Skeletal muscle satellite cell (primary cell): ENCODE measurements around the gene TMEM59L.

Source experiments
- H3K27me3 ChIP-seq: 2 replicates; pipeline ENCODE4 v1.7.0; 2013; ENCODE audit warnings: low read length; ENCODE audit not compliant: control insufficient read depth, insufficient read depth
- H3K36me3 ChIP-seq: 2 replicates; pipeline ENCODE4 v1.7.0; 2013; ENCODE audit warnings: mild to moderate bottlenecking, control low read depth, low read length; ENCODE audit not compliant: insufficient read depth
- H3K4me1 ChIP-seq: 2 replicates; pipeline ENCODE4 v1.7.0; 2013; ENCODE audit warnings: low read length; ENCODE audit not compliant: control insufficient read depth, insufficient read depth
- H3K4me2 ChIP-seq: 2 replicates; pipeline ENCODE4 v1.7.0; 2013; ENCODE audit warnings: mild to moderate bottlenecking, low read length
- H3K4me3 ChIP-seq: 2 replicates; pipeline ENCODE4 v1.7.0; 2013; ENCODE audit warnings: low read length
- H3K9ac ChIP-seq: 2 replicates; pipeline ENCODE4 v1.7.0; 2013; ENCODE audit warnings: mild to moderate bottlenecking, low read depth, low read length, moderate library complexity
- H3K9me3 ChIP-seq: replicated peaks from 2 replicates; pipeline ENCODE4 v1.7.0; 2013; ENCODE audit warnings: mild to moderate bottlenecking, control low read depth, low read length

The TMEM59L gene

DNA sequence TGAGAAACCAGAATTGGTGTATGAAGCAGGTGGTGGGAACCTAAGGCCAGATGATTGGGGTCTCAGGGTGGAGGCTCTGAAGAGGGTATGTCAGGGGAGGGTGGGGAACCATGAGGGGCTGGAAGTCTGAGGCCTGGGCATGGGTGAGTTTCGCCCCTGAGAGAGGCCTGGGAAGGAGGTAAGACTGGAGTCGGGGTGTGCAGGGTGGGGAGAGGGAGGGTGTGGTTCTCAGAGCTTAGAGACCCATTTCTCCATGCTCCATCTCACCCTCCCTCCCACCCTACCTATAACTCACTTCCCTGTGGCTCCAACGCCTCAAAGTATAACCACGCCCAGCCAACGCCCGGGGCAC lies 23.1 kb downstream of the TMEM59L start:
- Histone ChIP-seq H3K27me3 (no peaks in the 10 kb centered on the region), H3K9me3 (no peaks in the 10 kb centered on the region), H3K4me2 (no peak overlapping the region), H3K4me1 (no peaks in the 10 kb centered on the region), H3K36me3 (no peaks in the 10 kb centered on the region), H3K4me3 (no peak overlapping the region), H3K9ac (no peak overlapping the region)

- H3K9ac ChIP-seq = peak overlapping the region; percentile 21
- no peaks in the 10 kb centered on the region for H3K36me3 ChIP-seq
- H3K4me1 ChIP-seq = no peaks in the 10 kb centered on the region
- H3K4me2 ChIP-seq = peak overlapping the region; percentile 85
- H3K27me3 ChIP-seq = no peaks in the 10 kb centered on the region
- no peaks in the 10 kb centered on the region for H3K9me3 ChIP-seq
- peak overlapping the region; percentile 89 for H3K4me3 ChIP-seq
Measured at GRCh38 chr19:18636183-18636968, 23.7 kb downstream of the TMEM59L start.

DNA sequence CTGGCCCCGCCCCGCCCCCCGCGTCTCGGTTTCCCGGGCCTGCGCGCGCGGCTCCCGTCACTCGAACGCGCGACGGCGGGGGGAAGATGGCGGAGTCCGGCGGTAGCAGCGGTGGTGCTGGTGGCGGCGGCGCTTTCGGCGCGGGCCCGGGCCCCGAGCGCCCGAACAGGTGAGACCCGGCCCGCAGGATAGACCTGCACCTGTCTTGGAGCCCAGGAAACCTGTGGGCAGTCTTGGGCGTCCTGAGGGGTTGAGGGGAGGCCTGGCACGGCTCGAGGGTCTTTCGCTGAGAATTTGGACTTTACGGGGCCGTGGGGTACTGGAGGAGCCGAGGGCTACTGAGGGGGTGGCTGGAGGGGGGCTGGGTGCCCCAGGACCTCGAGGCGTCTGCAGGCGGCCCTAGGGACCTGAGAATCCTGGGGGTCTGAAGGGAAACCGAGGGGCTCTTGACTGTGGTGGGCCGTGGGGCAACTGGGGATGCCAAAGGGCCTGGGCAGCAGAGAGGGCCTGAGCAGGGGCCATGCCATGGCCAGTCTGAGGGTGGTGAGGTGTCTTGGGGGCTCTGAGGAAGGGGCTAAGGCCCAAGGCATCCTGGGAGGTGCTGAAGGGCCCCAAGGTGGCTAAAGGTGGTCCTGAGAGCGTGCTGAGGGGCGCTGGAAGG lies 24.4 kb downstream of the TMEM59L start, which contains the start of gene KLHL26:
Gene KLHL26 (plus strand): TSS at position 60 of the 661 bp plus-strand sequence. CDS start 27 bp downstream, at position 87.
- H3K36me3 ChIP-seq = no peaks in the 10 kb centered on the region
- peak within 1 kb of the TSS; percentile 90 for H3K9ac ChIP-seq
- H3K4me2 ChIP-seq = peak within 1 kb of the TSS; percentile 90
- peak within 1 kb of the TSS; percentile 89 for H3K4me3 ChIP-seq
- no peaks in the 10 kb centered on the region for H3K27me3 ChIP-seq
- H3K9me3 ChIP-seq = no peaks in the 10 kb centered on the region
- H3K4me1 ChIP-seq = no peaks in the 10 kb centered on the region

DNA sequence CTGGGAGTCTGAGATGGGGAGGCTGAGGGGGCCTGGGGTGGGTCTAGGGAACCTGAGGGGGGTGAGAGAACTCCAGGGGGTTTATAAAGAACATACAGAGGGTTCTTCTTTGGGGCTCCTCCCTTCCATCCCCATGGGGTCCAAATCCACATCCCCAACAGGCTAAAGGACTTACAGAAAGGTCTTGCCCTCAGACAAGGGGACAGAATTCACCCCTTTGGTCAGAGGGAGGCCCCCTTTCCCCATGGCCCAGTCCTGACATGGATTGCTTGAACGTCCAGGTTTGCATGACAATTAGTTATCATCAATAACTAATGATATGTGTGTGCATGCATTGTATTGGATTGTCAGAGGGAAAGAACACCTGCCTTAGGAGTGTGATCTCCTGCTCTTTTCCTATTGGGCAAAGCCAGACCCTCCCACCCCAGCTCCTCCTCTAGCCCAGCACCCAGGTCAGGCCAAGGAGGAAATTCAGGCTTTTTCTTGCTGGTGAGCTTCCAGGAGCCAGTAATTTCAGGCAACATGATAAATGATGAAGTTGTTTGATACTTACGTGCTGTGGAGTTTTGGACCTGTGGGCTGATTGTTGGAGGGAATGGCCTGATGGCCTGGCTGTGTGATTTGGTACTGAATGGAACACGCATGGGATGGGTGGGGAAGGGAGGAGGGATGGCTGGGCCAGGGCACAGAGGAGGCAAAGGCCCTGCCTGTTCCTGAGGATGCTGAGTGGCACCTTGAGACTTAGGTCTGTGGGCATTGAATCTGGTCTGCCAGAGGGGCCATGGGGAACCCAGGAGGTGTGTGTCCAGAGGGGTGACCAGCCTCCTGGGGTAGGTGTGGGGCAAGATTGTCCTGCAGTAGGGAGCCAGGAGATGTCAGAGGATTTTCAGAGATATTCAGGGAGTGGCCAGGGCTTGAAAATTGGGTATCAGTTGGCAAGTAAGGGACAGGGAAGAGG lies 25.3 kb downstream of the TMEM59L start:
- H3K36me3 ChIP-seq = no peaks in the 10 kb centered on the region
- no peaks in the 10 kb centered on the region for H3K4me1 ChIP-seq
- no peaks in the 10 kb centered on the region for H3K27me3 ChIP-seq
- no peaks in the 10 kb centered on the region for H3K9me3 ChIP-seq
- no peak overlapping the region for H3K9ac ChIP-seq
- H3K4me2 ChIP-seq = peak overlapping the region; percentile 90
- H3K4me3 ChIP-seq = peak overlapping the region; percentile 89

DNA sequence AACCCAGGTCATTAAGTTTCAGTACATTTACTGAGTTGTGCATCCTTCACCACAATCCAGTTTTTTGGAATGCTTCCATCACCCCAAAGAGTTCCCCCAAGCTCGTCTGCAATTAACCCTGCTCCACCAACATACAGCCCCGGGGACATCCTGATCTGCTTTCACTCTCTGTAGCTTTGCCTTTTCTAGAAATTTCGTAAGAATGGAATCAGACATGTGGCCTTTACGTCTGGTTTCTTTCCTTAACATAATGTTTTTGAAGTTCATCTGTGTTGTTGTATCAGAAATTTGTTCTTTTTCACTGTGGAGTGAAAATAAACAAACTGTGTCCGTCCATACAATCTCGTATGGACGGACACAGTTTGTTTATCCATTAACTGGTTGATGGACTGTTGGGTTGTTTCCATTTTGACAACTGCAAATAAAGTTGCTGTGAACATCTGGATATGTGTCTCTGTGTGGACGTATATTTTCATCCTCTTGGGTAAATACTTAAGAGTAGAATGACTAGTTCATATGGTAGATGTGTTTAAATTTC lies 27.1 kb downstream of the TMEM59L start:
- no peak overlapping the region for H3K4me3 ChIP-seq
- no peaks in the 10 kb centered on the region for H3K36me3 ChIP-seq
- H3K27me3 ChIP-seq = no peaks in the 10 kb centered on the region
- H3K9me3 ChIP-seq = peaks cover 6% of the 10 kb centered on the region
- H3K4me2 ChIP-seq = no peak overlapping the region
- no peak overlapping the region for H3K9ac ChIP-seq
- peaks cover 6% of the 10 kb centered on the region for H3K4me1 ChIP-seq

- Histone ChIP-seq H3K4me1 (peaks cover 38% of the 10 kb centered on the region), H3K4me3 (no peak overlapping the region)
Measured at GRCh38 chr19:18644196-18645034, 31.7 kb downstream of the TMEM59L start.

DNA sequence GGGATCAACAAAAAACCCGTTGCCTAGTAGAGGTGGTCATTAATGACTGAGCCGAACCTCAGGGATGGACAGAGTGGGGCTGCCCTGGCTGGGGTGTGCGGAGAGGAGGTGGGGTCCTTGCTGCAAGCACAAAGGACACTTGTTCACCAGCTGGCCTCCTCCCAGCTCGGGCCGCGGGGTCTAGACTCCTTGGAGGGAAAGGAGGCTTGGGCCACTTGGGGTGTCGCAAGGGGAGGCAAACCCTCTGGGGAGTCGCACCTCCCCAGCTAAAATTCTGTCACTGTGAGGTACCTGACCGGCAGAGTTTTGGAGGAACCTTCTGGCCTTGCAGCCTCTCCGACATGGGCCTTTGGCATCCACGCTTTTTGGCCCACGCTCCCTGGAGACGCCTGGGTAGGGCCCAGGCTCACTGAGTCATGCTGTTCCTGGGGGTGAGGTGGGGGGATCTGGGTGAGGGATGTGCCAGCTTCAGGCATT lies 32.4 kb downstream of the TMEM59L start:
- H3K9me3 ChIP-seq = peaks cover 6% of the 10 kb centered on the region
- H3K4me1 ChIP-seq = peaks cover 44% of the 10 kb centered on the region
- peak overlapping the region; percentile 73 for H3K4me2 ChIP-seq
- no peak overlapping the region for H3K4me3 ChIP-seq
- H3K36me3 ChIP-seq = no peaks in the 10 kb centered on the region
- no peak overlapping the region for H3K9ac ChIP-seq
- H3K27me3 ChIP-seq = no peaks in the 10 kb centered on the region

More at GRCh38 chr19:18644196-18645034, 31.7 kb downstream of the TMEM59L start:
- peaks cover 6% of the 10 kb centered on the region for H3K9me3 ChIP-seq
- no peaks in the 10 kb centered on the region for H3K36me3 ChIP-seq
- H3K27me3 ChIP-seq = no peaks in the 10 kb centered on the region
- H3K4me2 ChIP-seq = peak overlapping the region; percentile 73
- no peak overlapping the region for H3K9ac ChIP-seq

GRCh38 chr19:18646535-18647370 lies 34.1 kb downstream of the TMEM59L start:
- no peak overlapping the region for H3K4me2 ChIP-seq
- peaks cover 6% of the 10 kb centered on the region for H3K9me3 ChIP-seq
- no peaks in the 10 kb centered on the region for H3K36me3 ChIP-seq
- no peaks in the 10 kb centered on the region for H3K27me3 ChIP-seq
- no peak overlapping the region for H3K4me3 ChIP-seq
- H3K4me1 ChIP-seq = peaks cover 61% of the 10 kb centered on the region
- H3K9ac ChIP-seq = no peak overlapping the region

GRCh38 chr19:18647371-18647767 lies 34.7 kb downstream of the TMEM59L start:
- no peak overlapping the region for H3K4me2 ChIP-seq
- no peaks in the 10 kb centered on the region for H3K36me3 ChIP-seq
- no peaks in the 10 kb centered on the region for H3K27me3 ChIP-seq
- no peak overlapping the region for H3K9ac ChIP-seq
- H3K4me1 ChIP-seq = peaks cover 64% of the 10 kb centered on the region
- no peak overlapping the region for H3K4me3 ChIP-seq
- peaks cover 6% of the 10 kb centered on the region for H3K9me3 ChIP-seq

- H3K4me2 ChIP-seq = no peak overlapping the region
- no peaks in the 10 kb centered on the region for H3K36me3 ChIP-seq
- no peak overlapping the region for H3K4me3 ChIP-seq
- H3K9ac ChIP-seq = no peak overlapping the region
- H3K9me3 ChIP-seq = peaks cover 6% of the 10 kb centered on the region
- H3K4me1 ChIP-seq = peaks cover 64% of the 10 kb centered on the region
- H3K27me3 ChIP-seq = no peaks in the 10 kb centered on the region
Measured at GRCh38 chr19:18647807-18648206, 35.1 kb downstream of the TMEM59L start.
